SK-N-SH treated with all-trans-retinoic acid at 6 μM for 48 hours (cell line): ENCODE data around the gene ITGB3.

Experiments used
- ATAC-seq: fragments of 200-7000 bp; cut with Tn5 transposase; 3 replicates; pipeline ENCODE4 v1.9.1; 2020; ENCODE audit warnings: mild to moderate bottlenecking, moderate library complexity
- ARNTL ChIP-seq: fragments of 450-650 bp; formaldehyde crosslinking; IDR thresholded peaks from 2 replicates; pipeline ENCODE4 v1.5.0; 2020; ENCODE audit warnings: low read depth, mild to moderate bottlenecking, moderate library complexity, borderline replicate concordance
- BACH2 ChIP-seq: fragments of 250-450 bp; sonication (Bioruptor Pico); IDR thresholded peaks from 2 replicates; pipeline ENCODE4 v1.9.0; 2021; ENCODE audit warnings: mild to moderate bottlenecking, borderline replicate concordance
- CSDC2 ChIP-seq: fragments of 250-450 bp; sonication (Bioruptor Pico); IDR thresholded peaks from 2 replicates; pipeline ENCODE4 v1.5.0; 2020; ENCODE audit warnings: mild to moderate bottlenecking, moderate library complexity
- ESRRG ChIP-seq: fragments of 250-450 bp; sonication (Bioruptor Pico); IDR thresholded peaks from 2 replicates; pipeline ENCODE4 v1.6.1; 2021; ENCODE audit warnings: mild to moderate bottlenecking
- GLIS3 ChIP-seq: fragments of 250-450 bp; sonication (Bioruptor Pico); IDR thresholded peaks from 2 replicates; pipeline ENCODE4 v1.5.0; 2020; ENCODE audit warnings: mild to moderate bottlenecking, moderate library complexity
- ISL1 ChIP-seq: fragments of 250-450 bp; sonication (Bioruptor Pico); IDR thresholded peaks from 2 replicates; pipeline ENCODE4 v2.1.2; 2022; ENCODE audit warnings: mild to moderate bottlenecking, moderate library complexity
- OSR1 ChIP-seq: fragments of 250-450 bp; sonication (Bioruptor Pico); IDR thresholded peaks from 2 replicates; pipeline ENCODE4 v1.8.0; 2022; ENCODE audit warnings: moderate library complexity, mild to moderate bottlenecking, inconsistent platforms
- PPARA ChIP-seq: fragments of 250-450 bp; sonication (Bioruptor Pico); IDR thresholded peaks from 2 replicates; pipeline ENCODE4 v1.5.0; 2020; ENCODE audit warnings: mild to moderate bottlenecking, borderline replicate concordance
- SNAI2 ChIP-seq: fragments of 250-450 bp; sonication (Bioruptor Pico); IDR thresholded peaks from 2 replicates; pipeline ENCODE4 v1.5.0; 2020; ENCODE audit warnings: mild to moderate bottlenecking, moderate library complexity
- TCF4 ChIP-seq: fragments of 250-450 bp; sonication (Bioruptor Pico); IDR thresholded peaks from 2 replicates; pipeline ENCODE4 v1.8.0; 2021; ENCODE audit warnings: mild to moderate bottlenecking, moderate library complexity, borderline replicate concordance
- TOX ChIP-seq: fragments of 250-450 bp; sonication (Bioruptor Pico); IDR thresholded peaks from 2 replicates; pipeline ENCODE4 v1.8.0; 2021; ENCODE audit warnings: mild to moderate bottlenecking, moderate library complexity, borderline replicate concordance
- ZC3H10 ChIP-seq: fragments of 250-450 bp; sonication (Bioruptor Pico); IDR thresholded peaks from 2 replicates; pipeline ENCODE4 v1.5.1; 2021; ENCODE audit warnings: mild to moderate bottlenecking, moderate library complexity
- ZFP30 ChIP-seq: fragments of 450-650 bp; formaldehyde crosslinking; IDR thresholded peaks from 2 replicates; pipeline ENCODE4 v1.5.0; 2022; ENCODE audit warnings: mild to moderate bottlenecking, moderate library complexity
- ZNF565 ChIP-seq: fragments of 450-650 bp; formaldehyde crosslinking; conservative IDR thresholded peaks from 2 replicates; pipeline ENCODE4 v1.5.0; 2020; ENCODE audit warnings: low read depth, mild to moderate bottlenecking, moderate library complexity
- ZNF70 ChIP-seq: fragments of 450-650 bp; formaldehyde crosslinking; IDR thresholded peaks from 2 replicates; pipeline ENCODE4 v1.5.0; 2020; ENCODE audit warnings: mild to moderate bottlenecking, moderate library complexity
- ZNF8 ChIP-seq: fragments of 450-650 bp; formaldehyde crosslinking; IDR thresholded peaks from 2 replicates; pipeline ENCODE4 v1.5.0; 2020; ENCODE audit warnings: mild to moderate bottlenecking, moderate library complexity
- TF ChIP-seq, protein P1 (sequence below): fragments of 250-450 bp; sonication (Bioruptor Pico); IDR thresholded peaks from 2 replicates; pipeline ENCODE4 v1.8.0; 2020; ENCODE audit warnings: mild to moderate bottlenecking, moderate library complexity, borderline replicate concordance
- TF ChIP-seq, protein P2 (sequence below): fragments of 250-450 bp; sonication (Bioruptor Pico); IDR thresholded peaks from 2 replicates; pipeline ENCODE4 v1.8.0; 2021; ENCODE audit warnings: low read depth, mild to moderate bottlenecking, moderate library complexity, borderline replicate concordance
- TF ChIP-seq, protein P3 (sequence below): fragments of 250-450 bp; sonication (Bioruptor Pico); IDR thresholded peaks from 2 replicates; pipeline ENCODE4 v1.5.1; 2020; ENCODE audit warnings: low read depth, mild to moderate bottlenecking, moderate library complexity
- TF ChIP-seq, protein P4 (sequence below): fragments of 250-450 bp; sonication (Bioruptor Pico); IDR thresholded peaks from 2 replicates; pipeline ENCODE4 v1.5.0; 2020; ENCODE audit warnings: mild to moderate bottlenecking, moderate library complexity

The ITGB3 gene

DNA sequence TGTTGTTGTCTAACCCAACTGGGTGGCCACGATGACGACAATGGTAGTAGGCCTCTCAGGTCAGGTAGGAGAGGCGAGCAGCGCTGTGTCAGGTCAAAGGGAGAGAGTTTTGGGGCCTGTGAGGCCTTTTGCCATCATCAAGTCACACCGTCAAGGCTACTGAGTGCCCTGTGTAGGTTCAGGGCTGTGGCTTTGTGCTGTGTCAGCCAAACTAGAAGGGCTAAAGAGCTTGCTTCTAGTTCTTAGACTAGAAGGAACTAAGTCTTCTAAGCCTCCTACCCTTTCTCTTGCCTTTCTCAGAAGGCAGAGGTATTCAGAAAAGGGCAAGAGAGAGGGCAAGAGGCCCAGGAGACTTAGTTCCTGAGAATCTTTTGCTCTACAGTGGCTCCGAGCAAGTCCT, 45.1 kb downstream of the ITGB3 start (continued):
- TF ChIP-seq, protein P1, sequence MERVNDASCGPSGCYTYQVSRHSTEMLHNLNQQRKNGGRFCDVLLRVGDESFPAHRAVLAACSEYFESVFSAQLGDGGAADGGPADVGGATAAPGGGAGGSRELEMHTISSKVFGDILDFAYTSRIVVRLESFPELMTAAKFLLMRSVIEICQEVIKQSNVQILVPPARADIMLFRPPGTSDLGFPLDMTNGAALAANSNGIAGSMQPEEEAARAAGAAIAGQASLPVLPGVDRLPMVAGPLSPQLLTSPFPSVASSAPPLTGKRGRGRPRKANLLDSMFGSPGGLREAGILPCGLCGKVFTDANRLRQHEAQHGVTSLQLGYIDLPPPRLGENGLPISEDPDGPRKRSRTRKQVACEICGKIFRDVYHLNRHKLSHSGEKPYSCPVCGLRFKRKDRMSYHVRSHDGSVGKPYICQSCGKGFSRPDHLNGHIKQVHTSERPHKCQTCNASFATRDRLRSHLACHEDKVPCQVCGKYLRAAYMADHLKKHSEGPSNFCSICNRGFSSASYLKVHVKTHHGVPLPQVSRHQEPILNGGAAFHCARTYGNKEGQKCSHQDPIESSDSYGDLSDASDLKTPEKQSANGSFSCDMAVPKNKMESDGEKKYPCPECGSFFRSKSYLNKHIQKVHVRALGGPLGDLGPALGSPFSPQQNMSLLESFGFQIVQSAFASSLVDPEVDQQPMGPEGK (CRISPR knock-in tag): no peak
- no peak for TF ChIP-seq BACH2
- TF ChIP-seq TOX (CRISPR knock-in tag): no peak
- TF ChIP-seq GLIS3 (CRISPR knock-in tag): no peak
- TF ChIP-seq, protein P2, sequence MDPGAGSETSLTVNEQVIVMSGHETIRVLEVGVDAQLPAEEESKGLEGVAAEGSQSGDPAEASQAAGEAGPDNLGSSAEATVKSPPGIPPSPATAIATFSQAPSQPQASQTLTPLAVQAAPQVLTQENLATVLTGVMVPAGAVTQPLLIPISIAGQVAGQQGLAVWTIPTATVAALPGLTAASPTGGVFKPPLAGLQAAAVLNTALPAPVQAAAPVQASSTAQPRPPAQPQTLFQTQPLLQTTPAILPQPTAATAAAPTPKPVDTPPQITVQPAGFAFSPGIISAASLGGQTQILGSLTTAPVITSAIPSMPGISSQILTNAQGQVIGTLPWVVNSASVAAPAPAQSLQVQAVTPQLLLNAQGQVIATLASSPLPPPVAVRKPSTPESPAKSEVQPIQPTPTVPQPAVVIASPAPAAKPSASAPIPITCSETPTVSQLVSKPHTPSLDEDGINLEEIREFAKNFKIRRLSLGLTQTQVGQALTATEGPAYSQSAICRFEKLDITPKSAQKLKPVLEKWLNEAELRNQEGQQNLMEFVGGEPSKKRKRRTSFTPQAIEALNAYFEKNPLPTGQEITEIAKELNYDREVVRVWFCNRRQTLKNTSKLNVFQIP (CRISPR knock-in tag): no peak
- no peak for TF ChIP-seq ZFP30 (CRISPR knock-in tag)
- no peak for TF ChIP-seq OSR1
- no peak for TF ChIP-seq TCF4
- TF ChIP-seq, all 23 proteins: peak for 0

DNA sequence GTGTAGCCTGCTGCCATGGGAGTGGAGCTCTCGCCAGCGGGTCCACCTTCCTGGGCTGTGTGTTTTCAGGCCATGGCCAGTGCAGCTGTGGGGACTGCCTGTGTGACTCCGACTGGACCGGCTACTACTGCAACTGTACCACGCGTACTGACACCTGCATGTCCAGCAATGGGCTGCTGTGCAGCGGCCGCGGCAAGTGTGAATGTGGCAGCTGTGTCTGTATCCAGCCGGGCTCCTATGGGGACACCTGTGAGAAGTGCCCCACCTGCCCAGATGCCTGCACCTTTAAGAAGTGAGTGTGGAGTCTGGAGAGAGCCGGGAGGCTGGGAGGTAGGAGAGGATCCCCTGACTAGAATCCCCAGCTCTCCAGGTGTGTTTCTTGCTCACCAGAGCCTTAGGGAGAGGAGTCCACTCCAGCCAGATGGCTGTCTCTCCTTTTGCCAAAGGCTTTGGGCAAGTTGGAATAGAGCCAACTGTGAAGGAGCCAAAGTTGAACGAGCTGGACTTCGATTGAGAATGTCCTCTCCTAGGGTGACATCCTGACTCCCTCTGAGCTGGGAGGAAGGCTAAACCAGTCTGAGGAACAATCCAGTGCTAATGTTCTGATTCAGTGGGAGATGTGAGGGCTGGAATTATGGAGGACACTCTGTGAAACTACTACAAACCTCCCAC, 45.7 kb downstream of the ITGB3 start:
- ATAC-seq: no peak

DNA sequence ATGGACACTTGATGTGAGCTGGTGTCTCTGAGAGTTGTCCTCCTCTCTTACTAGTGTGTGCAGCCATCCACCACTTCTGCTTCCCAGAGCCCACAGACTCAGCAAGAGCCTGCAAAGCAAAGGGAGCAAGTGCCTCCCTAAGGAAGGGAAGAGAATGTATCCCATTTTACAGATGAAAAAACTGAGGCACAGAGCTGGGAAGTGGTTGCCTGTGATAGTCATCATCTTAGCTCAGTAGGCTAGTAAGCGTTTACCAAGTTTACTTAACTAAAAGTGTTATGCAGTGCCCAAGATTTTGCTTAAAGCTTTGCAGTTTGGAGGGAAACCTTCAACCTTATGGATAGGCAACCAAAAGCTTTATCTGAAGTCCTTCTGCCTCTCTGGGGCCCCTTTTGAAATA, 47.1 kb downstream of the ITGB3 start:
- ATAC-seq: no peak
- TF ChIP-seq ESRRG (CRISPR knock-in tag) (no peak), TOX (CRISPR knock-in tag) (no peak), BACH2 (no peak), CSDC2 (CRISPR knock-in tag) (no peak), ISL1 (no peak), ZNF8 (CRISPR knock-in tag) (no peak), GLIS3 (CRISPR knock-in tag) (no peak), ZNF70 (CRISPR knock-in tag) (no peak), PPARA (CRISPR knock-in tag) (no peak), ARNTL (CRISPR knock-in tag) (no peak), SNAI2 (no peak), ZNF565 (CRISPR knock-in tag) (no peak), ZC3H10 (no peak)
- TF ChIP-seq, protein P1 (CRISPR knock-in tag): no peak
- TF ChIP-seq, protein P3, sequence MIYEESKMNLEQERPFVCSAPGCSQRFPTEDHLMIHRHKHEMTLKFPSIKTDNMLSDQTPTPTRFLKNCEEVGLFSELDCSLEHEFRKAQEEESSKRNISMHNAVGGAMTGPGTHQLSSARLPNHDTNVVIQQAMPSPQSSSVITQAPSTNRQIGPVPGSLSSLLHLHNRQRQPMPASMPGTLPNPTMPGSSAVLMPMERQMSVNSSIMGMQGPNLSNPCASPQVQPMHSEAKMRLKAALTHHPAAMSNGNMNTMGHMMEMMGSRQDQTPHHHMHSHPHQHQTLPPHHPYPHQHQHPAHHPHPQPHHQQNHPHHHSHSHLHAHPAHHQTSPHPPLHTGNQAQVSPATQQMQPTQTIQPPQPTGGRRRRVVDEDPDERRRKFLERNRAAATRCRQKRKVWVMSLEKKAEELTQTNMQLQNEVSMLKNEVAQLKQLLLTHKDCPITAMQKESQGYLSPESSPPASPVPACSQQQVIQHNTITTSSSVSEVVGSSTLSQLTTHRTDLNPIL (CRISPR knock-in tag): no peak
- TF ChIP-seq, protein P2 (CRISPR knock-in tag): no peak
- TF ChIP-seq, protein P4, sequence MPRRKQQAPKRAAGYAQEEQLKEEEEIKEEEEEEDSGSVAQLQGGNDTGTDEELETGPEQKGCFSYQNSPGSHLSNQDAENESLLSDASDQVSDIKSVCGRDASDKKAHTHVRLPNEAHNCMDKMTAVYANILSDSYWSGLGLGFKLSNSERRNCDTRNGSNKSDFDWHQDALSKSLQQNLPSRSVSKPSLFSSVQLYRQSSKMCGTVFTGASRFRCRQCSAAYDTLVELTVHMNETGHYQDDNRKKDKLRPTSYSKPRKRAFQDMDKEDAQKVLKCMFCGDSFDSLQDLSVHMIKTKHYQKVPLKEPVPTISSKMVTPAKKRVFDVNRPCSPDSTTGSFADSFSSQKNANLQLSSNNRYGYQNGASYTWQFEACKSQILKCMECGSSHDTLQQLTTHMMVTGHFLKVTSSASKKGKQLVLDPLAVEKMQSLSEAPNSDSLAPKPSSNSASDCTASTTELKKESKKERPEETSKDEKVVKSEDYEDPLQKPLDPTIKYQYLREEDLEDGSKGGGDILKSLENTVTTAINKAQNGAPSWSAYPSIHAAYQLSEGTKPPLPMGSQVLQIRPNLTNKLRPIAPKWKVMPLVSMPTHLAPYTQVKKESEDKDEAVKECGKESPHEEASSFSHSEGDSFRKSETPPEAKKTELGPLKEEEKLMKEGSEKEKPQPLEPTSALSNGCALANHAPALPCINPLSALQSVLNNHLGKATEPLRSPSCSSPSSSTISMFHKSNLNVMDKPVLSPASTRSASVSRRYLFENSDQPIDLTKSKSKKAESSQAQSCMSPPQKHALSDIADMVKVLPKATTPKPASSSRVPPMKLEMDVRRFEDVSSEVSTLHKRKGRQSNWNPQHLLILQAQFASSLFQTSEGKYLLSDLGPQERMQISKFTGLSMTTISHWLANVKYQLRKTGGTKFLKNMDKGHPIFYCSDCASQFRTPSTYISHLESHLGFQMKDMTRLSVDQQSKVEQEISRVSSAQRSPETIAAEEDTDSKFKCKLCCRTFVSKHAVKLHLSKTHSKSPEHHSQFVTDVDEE (CRISPR knock-in tag): no peak

More for the DNA sequence above, 45.7 kb downstream of the ITGB3 start:
- TF ChIP-seq, protein P4 (CRISPR knock-in tag): no peak
- TF ChIP-seq OSR1 (no peak), TCF4 (no peak), CSDC2 (CRISPR knock-in tag) (no peak), GLIS3 (CRISPR knock-in tag) (no peak), ZNF70 (CRISPR knock-in tag) (no peak), BACH2 (no peak), ZFP30 (CRISPR knock-in tag) (no peak), ZC3H10 (no peak)
